ENCODE results near the gene NOP16. TPM values are rescaled to one million over a fixed set of nuclear protein-coding genes. Genes with fewer than 3 reads are reported as not detected.

Gene NOP16, protein sequence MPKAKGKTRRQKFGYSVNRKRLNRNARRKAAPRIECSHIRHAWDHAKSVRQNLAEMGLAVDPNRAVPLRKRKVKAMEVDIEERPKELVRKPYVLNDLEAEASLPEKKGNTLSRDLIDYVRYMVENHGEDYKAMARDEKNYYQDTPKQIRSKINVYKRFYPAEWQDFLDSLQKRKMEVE
- 48.4 and 58.4 TPM in 2 replicates for total RNA-seq (2016; rRNA removed; fragmentation: Illumina TruSeq; extraction: Trizol)
- total RNA-seq (2016; cell fraction: cytosol; rRNA removed; fragmentation: Illumina TruSeq; extraction: Trizol; ENCODE audit: low read depth) = 19.8 and 25.4 TPM in 2 replicates
- 51.5 and 62.4 TPM in 2 replicates for total RNA-seq (2016; cell fraction: insoluble cytoplasmic fraction; rRNA removed; fragmentation: Illumina TruSeq; extraction: Trizol)
- total RNA-seq (2016; cell fraction: membrane; rRNA removed; fragmentation: Illumina TruSeq; extraction: Trizol) = 31.1 and 36.0 TPM in 2 replicates
- total RNA-seq (2016; cell fraction: nucleus; rRNA removed; fragmentation: Illumina TruSeq; extraction: Trizol) = 38.3 and 50.4 TPM in 2 replicates
- 43.3 and 45.9 TPM in 2 replicates for polyA plus RNA-seq (2011; rRNA removed)
- 43.5 and 48.0 TPM in 2 replicates for polyA plus RNA-seq (2011; cell fraction: cytosol; rRNA removed)
- polyA plus RNA-seq (2011; cell fraction: nucleus; rRNA removed) = 49.8 and 55.0 TPM in 2 replicates
- 36.0 and 45.5 TPM in 2 replicates for polyA plus RNA-seq (2012)
- polyA plus RNA-seq (2016; cell fraction: cytosol; fragmentation: Illumina TruSeq; extraction: Trizol; ENCODE audit: low read depth) = 20.0 and 21.6 TPM in 2 replicates
- polyA plus RNA-seq (2016; cell fraction: insoluble cytoplasmic fraction; fragmentation: Illumina TruSeq; extraction: Trizol; ENCODE audit: low read depth) = 99.0 and 104 TPM in 2 replicates
- 29.9 and 32.3 TPM in 2 replicates for polyA plus RNA-seq (2016; cell fraction: membrane; fragmentation: Illumina TruSeq; extraction: Trizol; ENCODE audit: low read depth)
- polyA plus RNA-seq (2016; cell fraction: nucleus; fragmentation: Illumina TruSeq; extraction: Trizol; ENCODE audit: insufficient read depth, low read depth) = 76.6 and 84.9 TPM in 2 replicates
- 16.4 and 48.3 TPM in 2 replicates for polyA minus RNA-seq (2011; rRNA and poly(A)+ RNA removed; ENCODE audit: low replicate concordance)
- polyA minus RNA-seq (2011; cell fraction: cytosol; rRNA and poly(A)+ RNA removed) = 10.2 and 15.5 TPM in 2 replicates
- polyA minus RNA-seq (2011; cell fraction: nucleus; rRNA and poly(A)+ RNA removed) = 37.8 and 42.2 TPM in 2 replicates
- Bru-seq, nascent RNA = percentile 94 among the genes with signal in this experiment
- percentile 91 among the genes with signal in this experiment for BruChase-seq, experiment 1, labeled RNA remaining after a 6-hour chase
- percentile 94 among the genes with signal in this experiment for BruChase-seq, experiment 2, labeled RNA remaining after a 2-hour chase
- long read RNA-seq, experiment 1, transcript NOP16-211 (5 exons, 954 nt) = minor isoform, 36 of 117 reads
- long read RNA-seq, experiment 1, transcript NOP16-207 (5 exons, 1,258 nt) = major isoform, 68 of 117 reads
- long read RNA-seq, experiment 1, partial matches to known transcripts = 1 of 117 reads
- long read RNA-seq, experiment 1, other reads (novel, unspliced or antisense) = 7 of 117 reads
- long read RNA-seq, experiment 2, transcript NOP16-207 (5 exons, 1,258 nt) = major isoform, 109 of 172 reads
- long read RNA-seq, experiment 2, transcript NOP16-211 (5 exons, 954 nt) = minor isoform, 29 of 172 reads
- long read RNA-seq, experiment 2, transcript NOP16-209 (5 exons, 1,087 nt) = minor isoform, 10 of 172 reads
- long read RNA-seq, experiment 2, partial matches to known transcripts = 4 of 172 reads
- long read RNA-seq, experiment 2, other reads (novel, unspliced or antisense) = 15 of 172 reads

GRCh38 chr5:176388444-176389134 is at the start of gene NOP16, which contains the start of gene HIGD2A:
TSS of gene NOP16 (minus strand) at chr5:176388598. CDS start at chr5:176388539, 59 bp downstream.
TSS of gene HIGD2A (plus strand) at chr5:176388751. CDS start at chr5:176388820, 69 bp downstream.
- BruUV-seq (replicated peaks) = no TSS peak
- peak; percentile 98 for DNase-seq (ENCODE audit: low spot score)
- peak within 1 kb of the TSS; percentile 89 for H3K4me2 ChIP-seq (ENCODE audit: low read depth, low read length)
- peak; percentile 99 for FAIRE-seq
- no peaks in the 10 kb centered on the region for H3K9me3 ChIP-seq (ENCODE audit: low read length)
- peaks cover 42% of the 10 kb centered on the region for H3K79me2 ChIP-seq (ENCODE audit: insufficient read depth, low read length)
- ATAC-seq = peak; percentile 90
- H3K27ac ChIP-seq (ENCODE audit: extremely low read length, insufficient read depth, low read length) = peak within 1 kb of the TSS; percentile 99
- H4K20me1 ChIP-seq (ENCODE audit: insufficient read depth, low read length) = peaks cover 11% of the 10 kb centered on the region; the same call in 1 of the 2 replicates
- peaks cover 31% of the 10 kb centered on the region for H3K4me1 ChIP-seq (ENCODE audit: insufficient read depth, low read length)
- H3K36me3 ChIP-seq (replicated peaks in 1 of 2; ENCODE audit: control insufficient read depth in 1 of 2, insufficient read depth in 2 of 2, low read length in 2 of 2) = peaks cover 6 to 33% of the 10 kb centered on the region in 2 experiments
- intact Hi-C loops (cut with micrococcal nuclease; ENCODE audit: unreplicated experiment) = loop anchor here (1.0 kb wide), 1 partner anchor 16 kb away; no protein-coding TSS in a partner anchor
- peak within 1 kb of the TSS; percentile 71 to 93 (median 92) for H3K4me3 ChIP-seq (replicated peaks in 1 of 3; ENCODE audit: insufficient read depth in 1 of 3, low read depth in 2 of 3, low read length in 3 of 3)
- in situ Hi-C loops (cut with HindIII; ENCODE audit: extremely low pct_ligation_motif_present, low pct_unique_long_range_greater_than_20kb) = no loop called here
- ChIA-PET POLR2A (interaction anchor here (0.7 to 2.3 kb wide), 11 partner anchors 12 to 160 kb away, joined by 3 to 31 read pairs (median 4); partner anchors contain the start of genes CDHR2, KIAA1191 and RNF44), CTCF (ENCODE audit: low intra/inter-chr PET ratio, low total read pairs) (no interaction called here)
- H3K27me3 ChIP-seq (ENCODE audit: control insufficient read depth in 1 of 2, insufficient read depth in 2 of 2, low read length in 2 of 2) = no peaks in the 10 kb centered on the region; a peak in 1 of 5 replicates
- WGBS (ENCODE audit: low lambda C conversion rate) = 0% methylated on average over 30 of the region's 47 CpGs
- H2AFZ ChIP-seq (ENCODE audit: low read length) = peak within 1 kb of the TSS; percentile 85
- peak within 1 kb of the TSS; percentile 97 for H3K9ac ChIP-seq (ENCODE audit: insufficient read depth, low read depth, low read length)
- TF ChIP-seq ZFY (CRISPR knock-in tag; IDR thresholded peaks at IDR 0.05) = peak; percentile 84
- TF ChIP-seq, protein P1, sequence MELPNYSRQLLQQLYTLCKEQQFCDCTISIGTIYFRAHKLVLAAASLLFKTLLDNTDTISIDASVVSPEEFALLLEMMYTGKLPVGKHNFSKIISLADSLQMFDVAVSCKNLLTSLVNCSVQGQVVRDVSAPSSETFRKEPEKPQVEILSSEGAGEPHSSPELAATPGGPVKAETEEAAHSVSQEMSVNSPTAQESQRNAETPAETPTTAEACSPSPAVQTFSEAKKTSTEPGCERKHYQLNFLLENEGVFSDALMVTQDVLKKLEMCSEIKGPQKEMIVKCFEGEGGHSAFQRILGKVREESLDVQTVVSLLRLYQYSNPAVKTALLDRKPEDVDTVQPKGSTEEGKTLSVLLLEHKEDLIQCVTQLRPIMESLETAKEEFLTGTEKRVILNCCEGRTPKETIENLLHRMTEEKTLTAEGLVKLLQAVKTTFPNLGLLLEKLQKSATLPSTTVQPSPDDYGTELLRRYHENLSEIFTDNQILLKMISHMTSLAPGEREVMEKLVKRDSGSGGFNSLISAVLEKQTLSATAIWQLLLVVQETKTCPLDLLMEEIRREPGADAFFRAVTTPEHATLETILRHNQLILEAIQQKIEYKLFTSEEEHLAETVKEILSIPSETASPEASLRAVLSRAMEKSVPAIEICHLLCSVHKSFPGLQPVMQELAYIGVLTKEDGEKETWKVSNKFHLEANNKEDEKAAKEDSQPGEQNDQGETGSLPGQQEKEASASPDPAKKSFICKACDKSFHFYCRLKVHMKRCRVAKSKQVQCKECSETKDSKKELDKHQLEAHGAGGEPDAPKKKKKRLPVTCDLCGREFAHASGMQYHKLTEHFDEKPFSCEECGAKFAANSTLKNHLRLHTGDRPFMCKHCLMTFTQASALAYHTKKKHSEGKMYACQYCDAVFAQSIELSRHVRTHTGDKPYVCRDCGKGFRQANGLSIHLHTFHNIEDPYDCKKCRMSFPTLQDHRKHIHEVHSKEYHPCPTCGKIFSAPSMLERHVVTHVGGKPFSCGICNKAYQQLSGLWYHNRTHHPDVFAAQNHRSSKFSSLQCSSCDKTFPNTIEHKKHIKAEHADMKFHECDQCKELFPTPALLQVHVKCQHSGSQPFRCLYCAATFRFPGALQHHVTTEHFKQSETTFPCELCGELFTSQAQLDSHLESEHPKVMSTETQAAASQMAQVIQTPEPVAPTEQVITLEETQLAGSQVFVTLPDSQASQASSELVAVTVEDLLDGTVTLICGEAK (IDR thresholded peaks at IDR 0.05) = peak; percentile 94
- TF ChIP-seq, protein P1 (CRISPR knock-in tag; IDR thresholded peaks at IDR 0.05) = peak; percentile 83; the same call in 1 of the 2 replicates
- peak; percentile 8 for TF ChIP-seq ZC3H4 (CRISPR knock-in tag; IDR thresholded peaks at IDR 0.05; ENCODE audit: borderline replicate concordance)
- TF ChIP-seq ZNF230 (CRISPR knock-in tag; IDR thresholded peaks at IDR 0.05) = peak; percentile 95
